Ovary (tissue), 3 donors: ENCODE results near the gene PRPSAP1.

Source experiments
- POLR2A ChIP-seq: fragments of 450-650 bp; IDR thresholded peaks from one replicate; pipeline ENCODE4 v1.6.1; 2017; ENCODE audit warnings: antibody characterized with exemption, mild to moderate bottlenecking, moderate library complexity
- TF ChIP-seq, protein P1 (sequence below), 3 donors: fragments of 450-650 bp in 2 of 3; fragments of 200-600 bp in 1 of 3; IDR thresholded peaks; one replicate each; pipeline versions ENCODE4 v1.5.1 to v1.8.0; 2016 to 2022; ENCODE audit warnings: antibody characterized with exemption in 3 of 3, mild to moderate bottlenecking in 1 of 3
- donor health status: DM: no; HTN: no; CAD: no.

DNA sequence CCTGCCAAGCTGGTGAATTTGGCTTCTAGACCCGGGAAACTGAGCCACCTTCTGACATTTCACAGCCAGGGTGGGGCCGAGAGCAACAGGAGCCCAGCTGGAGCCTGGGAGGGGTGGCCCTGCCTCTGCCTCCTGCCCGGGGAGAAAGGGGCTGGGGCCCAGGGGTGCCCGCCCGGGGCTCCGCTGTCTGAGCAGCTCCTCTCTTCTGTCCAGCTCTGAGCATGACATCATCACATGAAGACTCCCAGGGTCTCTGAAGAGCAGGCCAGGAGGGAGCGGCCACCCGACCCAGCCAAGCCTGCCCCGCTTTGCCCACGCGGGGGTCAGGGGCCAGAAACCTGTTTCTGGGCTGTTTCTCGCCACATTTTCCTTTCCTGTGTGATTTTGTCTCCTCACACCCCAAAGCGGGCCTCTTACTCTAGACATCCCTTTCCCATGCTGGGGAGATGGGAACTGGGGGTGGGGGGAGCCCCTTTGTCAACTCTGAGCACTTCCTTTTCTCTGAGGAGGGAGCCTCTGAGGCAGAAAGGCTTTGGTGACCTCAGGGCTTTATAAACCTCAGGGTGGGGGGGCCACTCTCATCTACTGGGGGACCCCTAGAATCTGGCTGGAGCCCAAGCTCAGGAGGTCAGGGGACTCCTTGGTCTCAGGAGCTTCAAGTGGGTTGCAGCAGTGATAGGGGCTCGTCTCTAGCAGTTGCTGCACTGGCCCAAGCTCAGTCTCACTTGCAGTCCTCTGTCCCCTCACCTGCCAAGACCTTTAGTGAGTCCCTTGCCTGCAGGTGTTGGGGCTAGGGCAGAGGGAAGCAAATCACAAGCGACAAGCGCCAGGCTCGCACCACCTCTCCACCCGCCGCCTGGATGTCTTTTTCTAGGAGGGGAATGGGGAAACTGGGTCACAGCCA, 80.9 kb downstream of the PRPSAP1 start:
- TF ChIP-seq, protein P1, sequence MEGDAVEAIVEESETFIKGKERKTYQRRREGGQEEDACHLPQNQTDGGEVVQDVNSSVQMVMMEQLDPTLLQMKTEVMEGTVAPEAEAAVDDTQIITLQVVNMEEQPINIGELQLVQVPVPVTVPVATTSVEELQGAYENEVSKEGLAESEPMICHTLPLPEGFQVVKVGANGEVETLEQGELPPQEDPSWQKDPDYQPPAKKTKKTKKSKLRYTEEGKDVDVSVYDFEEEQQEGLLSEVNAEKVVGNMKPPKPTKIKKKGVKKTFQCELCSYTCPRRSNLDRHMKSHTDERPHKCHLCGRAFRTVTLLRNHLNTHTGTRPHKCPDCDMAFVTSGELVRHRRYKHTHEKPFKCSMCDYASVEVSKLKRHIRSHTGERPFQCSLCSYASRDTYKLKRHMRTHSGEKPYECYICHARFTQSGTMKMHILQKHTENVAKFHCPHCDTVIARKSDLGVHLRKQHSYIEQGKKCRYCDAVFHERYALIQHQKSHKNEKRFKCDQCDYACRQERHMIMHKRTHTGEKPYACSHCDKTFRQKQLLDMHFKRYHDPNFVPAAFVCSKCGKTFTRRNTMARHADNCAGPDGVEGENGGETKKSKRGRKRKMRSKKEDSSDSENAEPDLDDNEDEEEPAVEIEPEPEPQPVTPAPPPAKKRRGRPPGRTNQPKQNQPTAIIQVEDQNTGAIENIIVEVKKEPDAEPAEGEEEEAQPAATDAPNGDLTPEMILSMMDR (IDR thresholded peaks at IDR 0.05) = no peak
- TF ChIP-seq POLR2A = no peak
